H1 (cell line): ENCODE measurements around the gene REG4. TPM values are rescaled to one million over a fixed set of nuclear protein-coding genes. Genes with fewer than 3 reads are reported as not detected.

Source experiments
- CTCF ChIA-PET: fragments of 300-600 bp; sonication (Branson Sonifier 250); formaldehyde crosslinking; loops from one replicate; lab custom pipeline; 2021; ENCODE audit not compliant: partially characterized antibody; lab: Charles Lee
- POLR2A ChIA-PET: fragments of 300-600 bp; sonication (Branson Sonifier 250); formaldehyde crosslinking; loops from one replicate; lab custom pipeline; 2021; ENCODE audit warnings: inconsistent platforms; ENCODE audit not compliant: partially characterized antibody; lab: Charles Lee
- DNase-seq, 2 experiments: peaks; one replicate each; pipeline versions ENCODE4 v3.0.0 to v3.0.0-alpha.2; 2010 to 2022; ENCODE audit warnings: low spot score in 2 of 2, low read depth in 1 of 2, mixed read lengths in 1 of 2
- FAIRE-seq: peaks from 2 replicates; lab custom pipeline; 2011; peaks lifted over from hg19 to GRCh38; lab: Jason Lieb, UNC
- H2AFZ ChIP-seq: 2 replicates; pipeline ENCODE4 v1.8.1; 2012; ENCODE audit warnings: low read length, inconsistent platforms
- H2AK5ac ChIP-seq: 2 replicates; pipeline ENCODE4 v1.6.1; 2013; ENCODE audit warnings: low read depth, low read length
- H2BK120ac ChIP-seq: replicated peaks from 2 replicates; pipeline ENCODE3; 2013; ENCODE audit warnings: low read depth, low read length, inconsistent platforms
- H2BK12ac ChIP-seq: 2 replicates; pipeline ENCODE4 v1.6.1; 2013; ENCODE audit warnings: low read depth, low read length
- H2BK15ac ChIP-seq: 2 replicates; pipeline ENCODE4 v1.6.1; 2013; ENCODE audit warnings: low read length
- H2BK20ac ChIP-seq: 2 replicates; pipeline ENCODE4 v1.6.1; 2013; ENCODE audit warnings: low read length
- H2BK5ac ChIP-seq: 2 replicates; pipeline ENCODE4 v1.6.1; 2013; ENCODE audit warnings: low read depth, low read length
- H3K14ac ChIP-seq: 2 replicates; pipeline ENCODE4 v1.6.1; 2013; ENCODE audit warnings: inconsistent platforms; ENCODE audit not compliant: insufficient read length
- H3K18ac ChIP-seq: 2 replicates; pipeline ENCODE4 v1.6.1; 2013; ENCODE audit warnings: low read length; ENCODE audit errors: extremely low read depth
- H3K23ac ChIP-seq: 2 replicates; pipeline ENCODE4 v1.6.1; 2013; ENCODE audit warnings: inconsistent platforms; ENCODE audit not compliant: insufficient read length
- H3K23me2 ChIP-seq: 2 replicates; pipeline ENCODE4 v1.6.1; 2013; ENCODE audit warnings: low read depth, low read length
- H3K27ac ChIP-seq: 2 replicates; pipeline ENCODE4 v1.6.1; 2011; ENCODE audit warnings: low read depth, low read length, inconsistent platforms
- H3K27me3 ChIP-seq, 4 experiments: replicated peaks in 1 of 4; 1 replicate in 1 of 4; 2 replicates in 3 of 4; pipeline versions ENCODE4 v1.6.1 to v1.8.1; 2011 to 2013; ENCODE audit warnings: low read length in 3 of 4, mild to moderate bottlenecking in 3 of 4, inconsistent platforms in 2 of 4, mixed read lengths in 2 of 4, moderate library complexity in 1 of 4; ENCODE audit not compliant: control insufficient read depth in 3 of 4, insufficient read depth in 3 of 4; ENCODE audit errors: extremely low read depth in 1 of 4
- H3K36me3 ChIP-seq, 4 experiments: 2 replicates each; pipeline versions ENCODE4 v1.6.1 to v1.8.1; 2011 to 2013; ENCODE audit warnings: mild to moderate bottlenecking in 4 of 4, low read length in 3 of 4, moderate library complexity in 2 of 4, control low read depth in 1 of 4, inconsistent platforms in 1 of 4; ENCODE audit not compliant: insufficient read depth in 4 of 4, control insufficient read depth in 2 of 4
- H3K4ac ChIP-seq: replicated peaks from 2 replicates; pipeline ENCODE3; 2013; ENCODE audit warnings: low read length, low read depth, mixed read lengths, inconsistent platforms; ENCODE audit not compliant: insufficient read length
- H3K4me1 ChIP-seq, 4 experiments: replicated peaks in 1 of 4; 1 replicate in 1 of 4; 2 replicates in 3 of 4; pipeline versions ENCODE4 v1.6.1 to v1.8.1; 2011 to 2013; ENCODE audit warnings: low read length in 3 of 4, inconsistent platforms in 2 of 4, mixed read lengths in 1 of 4; ENCODE audit not compliant: insufficient read depth in 4 of 4, control insufficient read depth in 3 of 4
- H3K4me2 ChIP-seq, 2 experiments: 2 replicates each; pipeline versions ENCODE4 v1.6.1 to v1.8.1; 2011 to 2013; ENCODE audit warnings: low read depth in 2 of 2, low read length in 2 of 2, control low read depth in 1 of 2, inconsistent platforms in 1 of 2, mild to moderate bottlenecking in 1 of 2; ENCODE audit not compliant: insufficient read depth in 1 of 2
- H3K4me3 ChIP-seq, 4 experiments: fragments of 200-600, 300-600 bp in 1 of 4; sonication (generic), shearing (Covaris generic), sonication (Bioruptor Twin) in 1 of 4; 2 replicates each; pipeline versions ENCODE4 v1.5.1 to v1.8.1; 2011 to 2016; ENCODE audit warnings: low read length in 4 of 4, low read depth in 3 of 4, control low read depth in 2 of 4, inconsistent platforms in 2 of 4, mild to moderate bottlenecking in 2 of 4, mixed read lengths in 1 of 4, moderate library complexity in 1 of 4; ENCODE audit not compliant: insufficient read depth in 2 of 4; ENCODE audit errors: extremely low read depth in 1 of 4
- H3K56ac ChIP-seq: replicated peaks from 2 replicates; pipeline ENCODE3; 2013; ENCODE audit warnings: low read depth, mild to moderate bottlenecking, mixed read lengths, low read length, inconsistent platforms; ENCODE audit not compliant: insufficient read length
- H3K79me1 ChIP-seq: 2 replicates; pipeline ENCODE4 v1.6.1; 2013; ENCODE audit warnings: low read depth, low read length, control low read depth
- H3K79me2 ChIP-seq, 2 experiments: 2 replicates each; pipeline versions ENCODE4 v1.6.1 to v1.8.1; 2012 to 2013; ENCODE audit warnings: low read length in 2 of 2, mild to moderate bottlenecking in 2 of 2, inconsistent platforms in 1 of 2; ENCODE audit not compliant: insufficient read depth in 2 of 2, control insufficient read depth in 1 of 2
- H3K9ac ChIP-seq, 4 experiments: replicated peaks in 1 of 4; 1 replicate in 1 of 4; 2 replicates in 3 of 4; pipeline versions ENCODE4 v1.6.1 to v1.8.1; 2011 to 2013; ENCODE audit warnings: low read depth in 3 of 4, low read length in 3 of 4, control low read depth in 2 of 4, mild to moderate bottlenecking in 2 of 4, moderate library complexity in 2 of 4, inconsistent platforms in 1 of 4; ENCODE audit errors: extremely low read depth in 1 of 4
- H3K9me3 ChIP-seq, 2 experiments: 2 replicates each; pipeline versions ENCODE4 v1.6.1 to v1.8.1; 2012 to 2013; ENCODE audit warnings: mild to moderate bottlenecking in 2 of 2, moderate library complexity in 2 of 2, control low read depth in 1 of 2, inconsistent platforms in 1 of 2, low read depth in 1 of 2, low read length in 1 of 2, mixed read lengths in 1 of 2; ENCODE audit not compliant: insufficient read depth in 2 of 2
- H4K20me1 ChIP-seq, 2 experiments: replicated peaks in 1 of 2; 2 replicates each; pipeline versions ENCODE3 to v1.8.1; 2011 to 2013; ENCODE audit warnings: inconsistent platforms in 2 of 2, low read length in 2 of 2, mild to moderate bottlenecking in 1 of 2; ENCODE audit not compliant: insufficient read depth in 2 of 2, control insufficient read depth in 1 of 2
- H4K5ac ChIP-seq: 2 replicates; pipeline ENCODE4 v1.6.1; 2013; ENCODE audit warnings: low read length, low read depth, mixed read lengths, inconsistent platforms; ENCODE audit not compliant: insufficient read length
- H4K8ac ChIP-seq: 2 replicates; pipeline ENCODE4 v1.8.0; 2013; ENCODE audit warnings: mild to moderate bottlenecking, moderate library complexity, low read length, inconsistent platforms; ENCODE audit not compliant: insufficient read depth; ENCODE audit errors: extremely low read depth
- H4K91ac ChIP-seq: replicated peaks from 2 replicates; pipeline ENCODE3; 2013; ENCODE audit warnings: low read length, mixed read lengths, inconsistent platforms; ENCODE audit not compliant: insufficient read length
- BRCA1 ChIP-seq: IDR thresholded peaks from 2 replicates; pipeline ENCODE4 v1.6.1; 2012; ENCODE audit warnings: low read depth, low read length, improper control_type of control experiment
- CEBPB ChIP-seq: IDR thresholded peaks from 2 replicates; pipeline ENCODE4 v1.6.1; 2012; ENCODE audit warnings: low read depth, low read length
- EGR1 ChIP-seq: IDR thresholded peaks from 2 replicates; pipeline ENCODE4 v1.6.1; 2011; ENCODE audit warnings: low read depth, low read length, borderline replicate concordance
- EP300 ChIP-seq, 2 experiments: IDR thresholded peaks; 1 replicate in 1 of 2; 2 replicates in 1 of 2; pipeline ENCODE4 v1.6.1; 2011 to 2012; ENCODE audit warnings: low read depth in 2 of 2, low read length in 2 of 2, mild to moderate bottlenecking in 2 of 2, borderline replicate concordance in 1 of 2, inconsistent platforms in 1 of 2, moderate library complexity in 1 of 2
- EZH2 ChIP-seq: fragments of 200-600 bp; sonication (generic); IDR thresholded peaks from 2 replicates; pipeline ENCODE4 v1.7.1; 2012; ENCODE audit warnings: low read depth, mild to moderate bottlenecking, moderate library complexity, low read length, inconsistent platforms; ENCODE audit not compliant: severe bottlenecking
- JUN ChIP-seq: IDR thresholded peaks from 2 replicates; pipeline ENCODE4 v1.6.1; 2011; ENCODE audit warnings: low read depth, mild to moderate bottlenecking, improper control_type of control experiment, low read length
- JUND ChIP-seq: IDR thresholded peaks from 2 replicates; pipeline ENCODE4 v1.6.1; 2011; ENCODE audit warnings: mild to moderate bottlenecking, improper control_type of control experiment, low read length
- KDM1A ChIP-seq: fragments of 200-600, 300-600 bp; sonication (generic); IDR thresholded peaks from 2 replicates; pipeline ENCODE4 v1.7.1; 2016; ENCODE audit warnings: mild to moderate bottlenecking, low read length, borderline replicate concordance
- RNF2 ChIP-seq: fragments of 200-900, 300-1000 bp; sonication (generic); IDR thresholded peaks from 2 replicates; pipeline ENCODE4 v1.7.1; 2016; ENCODE audit warnings: borderline replicate concordance, low read depth, mild to moderate bottlenecking, antibody characterized with exemption, low read length; ENCODE audit not compliant: poor library complexity, severe bottlenecking; ENCODE audit errors: missing control alignments
- SP4 ChIP-seq: IDR thresholded peaks from 2 replicates; pipeline ENCODE4 v1.6.1; 2012; ENCODE audit warnings: low read length, inconsistent platforms
- TAF1 ChIP-seq: IDR thresholded peaks from 2 replicates; pipeline ENCODE4 v1.6.1; 2011; ENCODE audit warnings: mild to moderate bottlenecking, low read depth, low read length
- WGBS, 2 experiments: shearing (Covaris generic) in 1 of 2; methylation state at CpG; one replicate each; pipeline versions ENCODE4 v1.1.6 to v1.1.7; 2013 to 2015; ENCODE audit warnings: low lambda C conversion rate in 2 of 2, mixed read lengths in 2 of 2, inconsistent platforms in 1 of 2, low coverage in 1 of 2, missing lambda C conversion rate in 1 of 2; ENCODE audit not compliant: insufficient replicate concordance in 2 of 2, insufficient coverage in 1 of 2, insufficient read length in 1 of 2; ENCODE audit errors: extremely low coverage in 1 of 2, missing lambda C conversion rate in 1 of 2; 5-methylcytosine and 5-hydroxymethylcytosine counted together
- polyA plus RNA-seq, 7 experiments: library from polyadenylated mRNA; depleted of rRNA in 3 of 7; stranded (reverse) in 5 of 7; unstranded in 2 of 7; fragments of >200 nt in 5 of 7; fragments of 200-250 nt in 2 of 7; gene quantifications; 1 replicate in 5 of 7; 2 replicates in 1 of 7; 4 replicates in 1 of 7; pipeline versions ENCODE4 v1.2.1 to v1.2.3, GENCODE V29; 2011 to 2013; ENCODE audit warnings: missing spikeins in 2 of 7, mixed read lengths in 2 of 7
- total RNA-seq: library from RNA; stranded (reverse); fragmentation: NEBNext Ultra II Directional; extraction: Animal tissue kit (Norgen Biotek cat#: 25700); gene quantifications from 2 replicates; pipeline ENCODE4 v1.2.1, GENCODE V29; 2021
- TF ChIP-seq, protein P1 (sequence below): IDR thresholded peaks from 2 replicates; pipeline ENCODE4 v1.6.1; 2011; ENCODE audit warnings: low read depth, mild to moderate bottlenecking, low read length; ENCODE audit not compliant: insufficient read depth

Gene REG4
- total and polyA plus RNA-seq, 2 of the 8 experiments (the other 6 are each of a cell fraction or from before 2014, with no cell fraction given): not detected

DNA sequence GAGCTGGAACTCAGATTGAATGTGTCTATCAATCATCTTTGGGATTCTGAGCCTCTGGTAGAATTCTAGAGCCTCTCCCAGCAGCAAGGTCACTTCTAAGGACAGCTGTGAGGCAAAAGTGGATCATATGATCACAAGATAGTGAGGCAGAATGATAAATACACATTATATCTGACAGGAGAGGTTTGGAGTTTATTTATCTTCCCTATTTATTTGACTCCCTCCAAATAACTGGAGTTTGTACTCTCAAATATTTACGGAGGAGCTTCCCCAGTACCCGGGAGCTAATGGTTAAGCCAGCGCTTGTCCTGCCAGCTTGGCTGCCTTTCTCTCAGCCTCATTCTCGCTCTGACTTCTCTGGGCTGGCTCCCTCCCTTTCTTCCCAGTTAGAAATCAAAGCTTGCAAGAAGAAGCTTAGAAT lies 44.9 kb downstream of the REG4 start:
- Histone ChIP-seq H4K8ac (no peak overlapping the region), H3K14ac (no peak overlapping the region), H2BK15ac (no peak overlapping the region), H2BK5ac (no peak overlapping the region), H3K79me2 (no peaks in the 10 kb centered on the region), H3K9ac (no peak overlapping the region), H3K18ac (no peak overlapping the region), H3K9me3 (no peaks in the 10 kb centered on the region), H3K27ac (no peak overlapping the region), H3K23me2 (no peaks in the 10 kb centered on the region; the same call in 1 of the 2 replicates), H3K56ac (no peak overlapping the region), H3K79me1 (no peaks in the 10 kb centered on the region), H3K4ac (no peak overlapping the region), H3K27me3 (peaks cover 0 to 3% (median 1%) of the 10 kb centered on the region in 4 experiments; a peak in 2 of 7 replicates), H2AFZ (no peak overlapping the region), H3K36me3 (no peaks in the 10 kb centered on the region), H3K4me3 (no peak overlapping the region), H4K91ac (no peak overlapping the region), H4K5ac (no peak overlapping the region), H2BK12ac (no peak overlapping the region), H2BK20ac (no peak overlapping the region), H2BK120ac (no peak overlapping the region), H3K4me2 (no peak overlapping the region), H3K23ac (no peak overlapping the region), H4K20me1 (no peaks in the 10 kb centered on the region), H2AK5ac (no peak overlapping the region), H3K4me1 (peaks cover 0 to 3% (median 1%) of the 10 kb centered on the region in 4 experiments; a peak in 1 of 7 replicates)
- FAIRE-seq: no peak
- DNase-seq: no peak
- no peak for TF ChIP-seq JUN
- no peak for TF ChIP-seq JUND
- no peak for TF ChIP-seq TAF1
- no peak for TF ChIP-seq EP300 (IDR thresholded peaks at IDR 0.05; ENCODE audit: borderline replicate concordance in 1 of 2, low read depth in 2 of 2, low read length in 2 of 2)
- TF ChIP-seq EZH2: no peak
- TF ChIP-seq, protein P1, sequence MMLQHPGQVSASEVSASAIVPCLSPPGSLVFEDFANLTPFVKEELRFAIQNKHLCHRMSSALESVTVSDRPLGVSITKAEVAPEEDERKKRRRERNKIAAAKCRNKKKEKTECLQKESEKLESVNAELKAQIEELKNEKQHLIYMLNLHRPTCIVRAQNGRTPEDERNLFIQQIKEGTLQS: no peak
- no peak for TF ChIP-seq KDM1A
- no peak for TF ChIP-seq BRCA1
- TF ChIP-seq CEBPB: no peak
- TF ChIP-seq RNF2: no peak
- no peak for TF ChIP-seq SP4
- TF ChIP-seq EGR1: no peak
- ChIA-PET CTCF (interaction anchor here (0.9 to 7.7 kb wide), 4 partner anchors 14 to 152 kb away, joined by 3 to 67 read pairs (median 4); no protein-coding TSS in a partner anchor), POLR2A (interaction anchor here (0.6 to 1.6 kb wide), 4 partner anchors 9 to 22 kb away, joined by 3 to 4 read pairs (median 4); no protein-coding TSS in a partner anchor)
- WGBS, 2 experiments: 90% methylated on average over 4 of the region's 4 CpGs; no CpG with 5 or more reads in 1 of the 2 experiments
